Thymus (tissue), 11 donors: ENCODE measurements around the gene GANC. TPM values are rescaled to one million over a fixed set of nuclear protein-coding genes. Genes with fewer than 3 reads are reported as not detected.
"Not testable (repeated sequence)": the region's sequence is repeated elsewhere in the genome, so short reads cannot be mapped to it uniquely, and the experiment has no call there.

ENCODE experiments used
- DNase-seq, 9 donors: peaks; one replicate each; pipeline ENCODE4 v3.0.0-alpha.2; 2013; ENCODE audit warnings: low spot score in 9 of 9, low read depth in 6 of 9, missing footprints in 1 of 9
- H3K27ac ChIP-seq, 2 donors: one replicate each; pipeline ENCODE4 v1.5.1; 2013; ENCODE audit warnings: control low read depth in 1 of 2, low read depth in 1 of 2, low read length in 1 of 2, mild to moderate bottlenecking in 1 of 2, moderate library complexity in 1 of 2
- H3K27me3 ChIP-seq, 2 donors: one replicate each; pipeline ENCODE4 v1.5.1; 2013; ENCODE audit warnings: low read length in 1 of 2; ENCODE audit not compliant: control insufficient read depth in 2 of 2, insufficient read depth in 1 of 2
- H3K36me3 ChIP-seq, 2 donors: one replicate each; pipeline ENCODE4 v1.5.1; 2013; ENCODE audit warnings: low read length in 1 of 2, mild to moderate bottlenecking in 1 of 2, moderate library complexity in 1 of 2; ENCODE audit not compliant: control insufficient read depth in 2 of 2, insufficient read depth in 2 of 2
- H3K4me1 ChIP-seq, 2 donors: one replicate each; pipeline ENCODE4 v1.5.1; 2013; ENCODE audit warnings: low read length in 2 of 2; ENCODE audit not compliant: control insufficient read depth in 2 of 2, insufficient read depth in 2 of 2
- H3K4me3 ChIP-seq, 2 donors: one replicate each; pipeline ENCODE4 v1.5.1; 2013; ENCODE audit warnings: low read length in 2 of 2, control low read depth in 1 of 2, mild to moderate bottlenecking in 1 of 2
- H3K9me3 ChIP-seq, 2 donors: one replicate each; pipeline ENCODE4 v1.5.1; 2013; ENCODE audit warnings: low read length in 1 of 2, mild to moderate bottlenecking in 1 of 2; ENCODE audit not compliant: control insufficient read depth in 2 of 2, insufficient read depth in 1 of 2
- WGBS: extraction: QIAGEN DNeasy Blood & Tissue Kit; methylation state at CpG from one replicate; pipeline ENCODE4 v1.1.7; 2013; 5-methylcytosine and 5-hydroxymethylcytosine counted together
- polyA plus RNA-seq: library from polyadenylated mRNA; stranded (reverse); fragments of 200-250 nt; gene quantifications from one replicate; pipeline ENCODE4 v1.2.3, GENCODE V29; 2013
- total RNA-seq: library from RNA; stranded (reverse); fragments of 120-200 nt; gene quantifications from one replicate; pipeline ENCODE4 v1.2.4, GENCODE V29; 2013
- donor health status: healthy.

GANC gene
- total and polyA plus RNA-seq, 2 donors = 12.7 to 13.6 TPM

- WGBS = 98% methylated on average over 4 of the region's 4 CpGs
- no peak for DNase-seq
These were observed 14.9 kb downstream of the GANC start for GRCh38 chr15:42287931-42288330.

GRCh38 chr15:42289166-42289565 is 16.2 kb downstream of the GANC start:
- Histone ChIP-seq H3K36me3 (peaks cover 13 to 16% of the 10 kb centered on the region in 2 donors), H3K27ac (no peak overlapping the region), H3K4me1 (no peaks in the 10 kb centered on the region), H3K27me3 (no peaks in the 10 kb centered on the region), H3K9me3 (no peaks in the 10 kb centered on the region), H3K4me3 (no peak overlapping the region)
- DNase-seq = no peak
- 99% methylated on average over 1 of the region's 1 CpG for WGBS

More at GRCh38 chr15:42287931-42288330, 14.9 kb downstream of the GANC start:
- H3K4me1 ChIP-seq = no peaks in the 10 kb centered on the region
- no peaks in the 10 kb centered on the region for H3K27me3 ChIP-seq
- H3K4me3 ChIP-seq = no peak overlapping the region
- H3K9me3 ChIP-seq = no peaks in the 10 kb centered on the region
- peaks cover 13 to 16% of the 10 kb centered on the region in 2 donors for H3K36me3 ChIP-seq
- H3K27ac ChIP-seq = no peak overlapping the region

DNA sequence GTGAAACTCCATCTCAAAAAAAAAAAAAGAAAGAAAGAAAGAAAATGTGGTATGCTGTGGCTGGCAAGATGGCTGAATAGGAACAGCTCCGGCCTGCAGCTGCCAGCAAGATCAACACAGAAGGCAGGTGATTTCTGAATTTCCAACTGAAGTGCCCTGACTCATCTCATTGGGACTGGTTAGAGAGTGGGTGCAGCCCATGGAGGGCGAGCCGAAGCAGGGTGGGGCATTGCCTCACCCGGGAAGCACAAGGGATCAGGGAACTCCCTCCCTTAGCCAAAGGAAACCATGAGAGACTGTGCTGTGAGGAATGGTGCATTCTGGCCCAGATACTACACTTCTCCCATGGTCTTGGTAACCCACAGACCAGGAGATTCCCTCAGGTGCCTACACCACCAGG is 28.0 kb downstream of the GANC start:
- H3K27ac ChIP-seq, H3K27me3 ChIP-seq, H3K4me1 ChIP-seq, H3K4me3 ChIP-seq, H3K36me3 ChIP-seq, DNase-seq: not testable (repeated sequence)
- WGBS = 96% methylated on average over 4 of the region's 4 CpGs
- H3K9me3 ChIP-seq = peaks cover 0 to 12% of the 10 kb centered on the region in 2 donors

DNA sequence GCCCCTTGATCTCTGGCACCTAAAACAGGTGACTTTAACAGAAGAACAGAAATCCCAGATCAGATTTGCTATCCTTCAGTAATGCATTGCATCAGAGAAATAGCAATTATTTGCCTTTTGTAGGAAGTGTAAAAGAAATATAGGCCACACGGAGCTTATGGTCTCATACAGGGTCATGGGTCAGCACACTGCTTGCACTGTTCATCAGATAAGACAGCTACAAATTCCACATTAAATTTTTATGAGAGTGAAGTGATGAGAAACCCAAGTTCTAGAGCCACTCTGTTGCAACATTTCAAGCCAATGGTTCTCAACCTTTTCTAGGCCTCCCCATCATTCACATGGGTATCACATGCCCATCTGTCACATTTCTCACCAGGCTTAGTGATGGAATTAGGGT is 33.7 kb downstream of the GANC start:
- peaks cover 0 to 5% of the 10 kb centered on the region in 2 donors for H3K9me3 ChIP-seq
- no peak overlapping the region for H3K27ac ChIP-seq
- DNase-seq = no peak
- H3K4me3 ChIP-seq = no peak overlapping the region
- no peaks in the 10 kb centered on the region for H3K27me3 ChIP-seq
- H3K36me3 ChIP-seq = peaks cover 6 to 17% of the 10 kb centered on the region in 2 donors
- 93% methylated on average over 1 of the region's 1 CpG for WGBS
- H3K4me1 ChIP-seq = no peaks in the 10 kb centered on the region

DNA sequence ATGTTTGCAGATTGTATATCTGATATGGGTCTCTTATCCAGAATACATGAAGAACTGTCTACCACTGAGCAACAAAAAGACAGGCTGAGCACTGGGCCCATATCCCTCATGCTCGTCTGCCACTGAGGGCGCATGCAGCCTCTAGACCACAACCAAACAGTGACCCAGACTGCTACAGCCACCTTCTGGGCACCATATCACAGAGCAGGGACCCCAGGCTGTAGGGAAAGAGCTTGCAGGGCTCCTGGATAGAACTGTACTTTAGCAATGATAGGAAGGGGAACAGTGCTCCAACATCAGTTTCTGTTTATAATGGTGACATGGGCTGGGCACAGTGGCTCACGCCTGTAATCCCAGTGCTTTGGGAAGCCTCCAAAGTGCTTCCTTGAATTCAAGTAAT is 40.5 kb downstream of the GANC start:
- 65% methylated on average over 3 of the region's 3 CpGs for WGBS
- Histone ChIP-seq H3K4me1 (no peaks in the 10 kb centered on the region), H3K36me3 (peaks cover 7 to 8% of the 10 kb centered on the region in 2 donors), H3K27me3 (no peaks in the 10 kb centered on the region), H3K4me3 (no peak overlapping the region), H3K27ac (no peak overlapping the region), H3K9me3 (no peaks in the 10 kb centered on the region)
- no peak for DNase-seq

DNA sequence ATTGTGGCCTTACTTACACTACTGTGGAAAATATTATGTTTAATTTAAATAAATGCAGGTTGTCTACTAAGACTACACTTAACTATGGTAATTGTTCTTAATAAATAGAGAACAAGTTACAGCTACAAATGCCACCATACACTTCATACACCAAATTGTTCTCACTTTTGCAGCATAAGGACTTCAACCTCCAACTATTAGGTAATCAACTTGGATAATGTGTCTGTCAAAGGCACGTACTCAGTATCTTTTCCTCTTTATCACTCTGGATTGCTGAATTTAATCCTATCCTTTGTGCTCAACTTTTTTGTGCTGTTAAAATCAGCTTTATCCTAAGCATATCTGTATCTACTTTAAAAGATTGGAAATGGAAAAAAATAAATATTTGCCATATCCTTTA is 41.8 kb downstream of the GANC start:
- 99% methylated on average over 1 of the region's 1 CpG for WGBS
- Histone ChIP-seq H3K27me3 (no peaks in the 10 kb centered on the region), H3K9me3 (no peaks in the 10 kb centered on the region), H3K4me1 (no peaks in the 10 kb centered on the region), H3K4me3 (no peak overlapping the region), H3K36me3 (peaks cover 4 to 6% of the 10 kb centered on the region in 2 donors), H3K27ac (no peak overlapping the region)
- DNase-seq = no peak

DNA sequence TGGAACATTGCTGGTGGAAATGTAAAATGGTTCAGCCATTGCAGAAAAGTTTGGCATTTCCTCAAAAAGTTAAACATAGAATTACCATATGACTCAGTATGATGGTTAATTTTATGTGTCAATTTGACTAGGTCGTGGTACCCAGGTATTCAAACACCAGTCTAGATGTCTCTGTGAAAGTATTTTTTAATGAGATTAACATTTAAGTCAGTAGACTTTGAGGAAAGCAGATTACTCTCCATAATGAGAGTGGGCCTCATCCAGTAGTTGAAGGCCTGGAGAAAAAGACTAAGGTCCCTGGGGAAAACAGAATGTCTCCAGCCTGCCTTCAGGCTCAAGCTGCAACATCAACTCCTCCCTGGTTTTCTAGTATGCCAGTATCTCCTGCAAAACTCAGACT is 42.5 kb downstream of the GANC start:
- H3K36me3 ChIP-seq = peaks cover 3 to 4% of the 10 kb centered on the region in 2 donors
- no peak overlapping the region for H3K4me3 ChIP-seq
- no peaks in the 10 kb centered on the region for H3K4me1 ChIP-seq
- H3K27ac ChIP-seq = no peak overlapping the region
- no peak for DNase-seq
- H3K27me3 ChIP-seq = no peaks in the 10 kb centered on the region
- WGBS = 94% methylated on average over 1 of the region's 1 CpG
- H3K9me3 ChIP-seq = no peaks in the 10 kb centered on the region

- not testable (repeated sequence) for H3K36me3 ChIP-seq, H3K4me3 ChIP-seq, H3K27me3 ChIP-seq, DNase-seq, H3K4me1 ChIP-seq, H3K27ac ChIP-seq, H3K9me3 ChIP-seq
- 79% methylated on average over 11 of the region's 11 CpGs for WGBS
These were observed 43.3 kb downstream of the GANC start for GRCh38 chr15:42316282-42316805.

GRCh38 chr15:42319206-42319605 is 46.2 kb downstream of the GANC start:
- no peaks in the 10 kb centered on the region for H3K27me3 ChIP-seq
- 97% methylated on average over 2 of the region's 2 CpGs for WGBS
- no peaks in the 10 kb centered on the region for H3K9me3 ChIP-seq
- peaks cover 5 to 9% of the 10 kb centered on the region in 2 donors for H3K36me3 ChIP-seq
- no peak overlapping the region for H3K27ac ChIP-seq
- no peak for DNase-seq
- H3K4me3 ChIP-seq = no peak overlapping the region
- H3K4me1 ChIP-seq = no peaks in the 10 kb centered on the region

DNA sequence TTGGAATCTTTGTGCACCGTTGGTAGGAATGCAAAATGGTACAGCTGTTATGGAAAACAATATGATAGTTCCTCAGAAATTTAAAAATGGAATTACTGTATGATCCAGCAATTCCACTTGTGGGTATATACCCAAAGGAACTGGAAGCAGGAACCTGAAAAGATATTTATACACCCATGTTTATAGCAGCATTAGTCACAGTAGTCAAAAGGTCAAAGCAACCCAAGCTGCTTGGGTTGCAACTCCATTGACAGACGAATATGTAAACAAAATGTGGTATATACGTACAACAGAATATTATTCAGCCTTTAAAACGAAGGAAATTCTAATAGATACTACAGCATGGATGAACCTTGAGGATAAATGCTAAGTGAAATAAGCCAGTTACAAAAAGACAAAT is 51.3 kb downstream of the GANC start:
- H3K9me3 ChIP-seq = no peaks in the 10 kb centered on the region
- no peak overlapping the region for H3K4me3 ChIP-seq
- no peaks in the 10 kb centered on the region for H3K4me1 ChIP-seq
- WGBS = 97% methylated on average over 4 of the region's 4 CpGs
- DNase-seq = no peak
- H3K36me3 ChIP-seq = peaks cover 5 to 11% of the 10 kb centered on the region in 2 donors
- H3K27me3 ChIP-seq = no peaks in the 10 kb centered on the region
- H3K27ac ChIP-seq = no peak overlapping the region
